Keratinocyte (primary cell): ENCODE measurements around the gene TRPM3.

Experiments
- CTCF ChIP-seq, 3 experiments: IDR thresholded peaks in 1 of 3; conservative IDR thresholded peaks in 1 of 3; optimal IDR thresholded peaks in 1 of 3; 2 replicates in 2 of 3; 3 replicates in 1 of 3; pipeline versions ENCODE3 to v1.5.1; 2011; ENCODE audit warnings: low read length in 3 of 3, mild to moderate bottlenecking in 3 of 3, moderate library complexity in 2 of 3, control low read depth in 1 of 3, inconsistent platforms in 1 of 3; ENCODE audit not compliant: insufficient read depth in 2 of 3; ENCODE audit errors: extremely low read depth in 1 of 3
- EZH2 ChIP-seq: IDR thresholded peaks from one replicate; pipeline ENCODE4 v1.6.1; 2012; ENCODE audit warnings: inconsistent platforms, mild to moderate bottlenecking, low read length, moderate library complexity

DNA sequence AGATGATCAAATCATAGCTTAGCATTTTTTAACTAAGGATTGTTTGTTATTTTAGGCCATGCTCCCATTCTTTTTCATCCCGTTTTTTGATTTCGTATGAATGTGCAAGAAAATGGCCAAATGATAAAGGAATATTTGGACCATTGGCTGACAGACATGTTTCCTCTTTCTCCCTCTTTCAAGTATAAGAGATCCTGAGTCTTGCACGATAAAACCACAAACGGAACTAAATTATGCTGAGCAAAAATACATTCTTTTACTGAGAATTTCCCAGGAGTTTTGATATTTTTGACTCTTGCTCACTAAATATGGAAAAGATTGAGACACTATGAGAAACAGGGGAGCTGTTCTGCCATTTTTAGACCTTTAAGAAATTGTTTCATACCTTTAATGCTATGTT lies 616.6 kb downstream of the TRPM3 start:
- TF ChIP-seq CTCF (optimal IDR thresholded peaks at IDR 0.05 in 1 of 3, IDR thresholded peaks at IDR 0.05 in 1 of 3, conservative IDR thresholded peaks at IDR 0.05 in 1 of 3; ENCODE audit: extremely low read depth in 1 of 3, insufficient read depth in 2 of 3, low read length in 3 of 3) (no peak), EZH2 (no peak)
